K562 (cell line): ENCODE data around the gene CISD3. TPM values are rescaled to one million over a fixed set of nuclear protein-coding genes. Genes with fewer than 3 reads are reported as not detected.
A peak's percentile ranks its signal among the peaks of the same experiment; 100 is the strongest.

Experiments
- ATAC-seq: fragments of 200-7000 bp; cut with Tn5 transposase; 3 replicates; pipeline ENCODE4 v1.9.1; 2020; ENCODE audit warnings: moderate library complexity
- Bru-seq: library from RNA; stranded (reverse); fragments of 400-500 nt; gene quantifications from one replicate; lab custom pipeline; 2021; lab: Mats Ljungman, UMichigan
- BruChase-seq, 2 experiments: library from RNA; stranded (reverse); fragments of 400-500 nt; gene quantifications; one replicate each; lab custom pipeline; 2021; lab: Mats Ljungman, UMichigan
- BruUV-seq: library from RNA; stranded (reverse); fragments of 400-500 nt; replicated peaks from 2 replicates; lab custom pipeline; 2021; lab: Mats Ljungman, UMichigan
- CTCF ChIA-PET: fragments of 300-600 bp; formaldehyde crosslinking; extraction: SDS; loops from one replicate; lab custom pipeline; 2021; ENCODE audit warnings: low intra/inter-chr PET ratio; lab: Yijun Ruan, JAX
- POLR2A ChIA-PET: fragments of 300-600, 350-650 bp; sonication (Branson Sonifier 250); formaldehyde crosslinking; extraction: SDS; loops from one replicate; lab custom pipeline; 2021; ENCODE audit warnings: antibody characterized with exemption, inconsistent platforms; lab: Yijun Ruan, JAX
- DNase-seq, 4 experiments: peaks; one replicate each; pipeline versions ENCODE4 v3.0.0 to v3.0.0-alpha.2; 2011 to 2018; ENCODE audit warnings: low spot score in 3 of 4, mixed read lengths in 3 of 4; ENCODE audit errors: extremely low read depth in 1 of 4
- FAIRE-seq: peaks from 2 replicates; lab custom pipeline; 2011; peaks lifted over from hg19 to GRCh38; lab: Jason Lieb, UNC
- H2AFZ ChIP-seq: 2 replicates; pipeline ENCODE4 v1.6.0; 2011; ENCODE audit warnings: low read depth, low read length, control low read depth, inconsistent platforms
- H3K27ac ChIP-seq: fragments of 200-600 bp; 3 replicates; pipeline ENCODE4 v1.8.0; 2011; ENCODE audit warnings: low read depth, mild to moderate bottlenecking, control low read depth, inconsistent platforms, low read length, moderate library complexity, mixed read lengths; ENCODE audit errors: extremely low read depth
- H3K27me3 ChIP-seq, 2 experiments: fragments of 300-600 bp in 1 of 2; 2 replicates in 1 of 2; 3 replicates in 1 of 2; pipeline versions ENCODE4 v1.6.0 to v1.8.0; 2011; ENCODE audit warnings: inconsistent platforms in 2 of 2, low read length in 2 of 2, mild to moderate bottlenecking in 1 of 2, mixed read lengths in 1 of 2, moderate library complexity in 1 of 2; ENCODE audit not compliant: control insufficient read depth in 2 of 2, insufficient read depth in 2 of 2
- H3K36me3 ChIP-seq: fragments of 300-600 bp; 3 replicates; pipeline ENCODE4 v1.8.0; 2011; ENCODE audit warnings: mild to moderate bottlenecking, low read length, inconsistent platforms; ENCODE audit not compliant: control insufficient read depth, insufficient read depth
- H3K4me1 ChIP-seq, 2 experiments: fragments of 200-600 bp in 1 of 2; replicated peaks in 1 of 2; 2 replicates in 1 of 2; 3 replicates in 1 of 2; pipeline versions ENCODE4 v1.5.1 to v1.8.0; 2011; ENCODE audit warnings: inconsistent platforms in 2 of 2, low read length in 2 of 2, mild to moderate bottlenecking in 1 of 2, mixed read lengths in 1 of 2, moderate library complexity in 1 of 2; ENCODE audit not compliant: control insufficient read depth in 2 of 2, insufficient read depth in 2 of 2
- H3K4me2 ChIP-seq: 2 replicates; pipeline ENCODE4 v1.6.1; 2011; ENCODE audit warnings: low read length, control low read depth, inconsistent platforms, mixed read lengths; ENCODE audit not compliant: insufficient read depth
- H3K4me3 ChIP-seq: fragments of 200-600 bp; sonication (generic), shearing (Covaris generic); 2 replicates; pipeline ENCODE4 v1.5.1; 2016; ENCODE audit warnings: control low read depth, inconsistent platforms
- H3K79me2 ChIP-seq: fragments of 200-600 bp; 3 replicates; pipeline ENCODE4 v1.8.0; 2011; ENCODE audit warnings: low read length, inconsistent platforms; ENCODE audit not compliant: control insufficient read depth, insufficient read depth
- H3K9ac ChIP-seq, 2 experiments: 2 replicates each; pipeline versions ENCODE4 v1.6.0 to v1.6.1; 2011; ENCODE audit warnings: low read depth in 2 of 2, low read length in 2 of 2, control low read depth in 1 of 2, inconsistent platforms in 1 of 2, mild to moderate bottlenecking in 1 of 2, mixed read lengths in 1 of 2; ENCODE audit not compliant: insufficient read depth in 1 of 2
- H3K9me1 ChIP-seq: one replicate; pipeline ENCODE4 v1.6.0; 2011; ENCODE audit warnings: inconsistent platforms, mild to moderate bottlenecking, low read length, moderate library complexity; ENCODE audit not compliant: control insufficient read depth, insufficient read depth
- H3K9me3 ChIP-seq: replicated peaks from 2 replicates; pipeline ENCODE4 v1.5.1; 2011; ENCODE audit warnings: low read depth, low read length, inconsistent platforms; ENCODE audit not compliant: control insufficient read depth, insufficient read depth
- H4K20me1 ChIP-seq: replicated peaks from 2 replicates; pipeline ENCODE4 v1.6.1; 2011; ENCODE audit warnings: low read length, inconsistent platforms, mixed read lengths; ENCODE audit not compliant: control insufficient read depth, insufficient read depth
- FIP1L1 ChIP-seq: fragments of 200-400 bp; formaldehyde crosslinking; IDR thresholded peaks from 2 replicates; pipeline ENCODE4 v1.6.1; 2018; ENCODE audit warnings: mild to moderate bottlenecking, low read depth, low read length; ENCODE audit not compliant: poor library complexity, severe bottlenecking
- FOXP4 ChIP-seq: sonication (generic); formaldehyde crosslinking; IDR thresholded peaks from 2 replicates; pipeline ENCODE4 v1.8.0; 2022; ENCODE audit warnings: mild to moderate bottlenecking, missing genetic modification reagents, borderline replicate concordance
- GTF2F1 ChIP-seq: IDR thresholded peaks from 2 replicates; pipeline ENCODE4 v1.6.1; 2011; ENCODE audit warnings: low read depth, low read length, improper control_type of control experiment
- MNT ChIP-seq, 2 experiments: fragments of 450-650 bp; conservative IDR thresholded peaks; 2 replicates each; pipeline ENCODE4 v1.6.1; 2017; ENCODE audit warnings: mild to moderate bottlenecking in 2 of 2, moderate library complexity in 2 of 2
- TCF15 ChIP-seq: fragments of 250-450 bp; sonication (Bioruptor Pico); IDR thresholded peaks from 2 replicates; pipeline ENCODE4 v1.8.0; 2022; ENCODE audit warnings: moderate library complexity, mild to moderate bottlenecking, inconsistent platforms
- TFE3 ChIP-seq: fragments of 450-650 bp; formaldehyde crosslinking; IDR thresholded peaks from 2 replicates; pipeline ENCODE4 v1.4.0; 2020; ENCODE audit warnings: mild to moderate bottlenecking, mixed read lengths
- ZNF175 ChIP-seq: fragments of 200-800 bp; sonication (Bioruptor generic); IDR thresholded peaks from 2 replicates; pipeline ENCODE4 v1.6.1; 2016; ENCODE audit warnings: low read depth, mild to moderate bottlenecking, missing genetic modification characterization, missing compliant biosample characterization
- WGBS: fragments of 100-300 bp; shearing (Covaris generic); methylation state at CpG from one replicate; pipeline ENCODE4 v1.1.6; 2016; ENCODE audit warnings: low coverage, mixed read lengths; ENCODE audit not compliant: insufficient coverage; ENCODE audit errors: missing lambda C conversion rate; 5-methylcytosine and 5-hydroxymethylcytosine counted together
- in situ Hi-C: fragments of 300-500 bp; cut with MboI; formaldehyde crosslinking; loops from 4 replicates; pipeline ENCODE4 v1.15.0; 2018; ENCODE audit warnings: inconsistent platforms, mixed read lengths
- intact Hi-C: fragments of 100-400 bp; cut with micrococcal nuclease; formaldehyde crosslinking; loops from 2 replicates; pipeline ENCODE4 v1.14.2; 2022
- long read RNA-seq, 3 experiments: library from polyadenylated mRNA in 2 of 3; library from RNA in 1 of 3; unstranded in 2 of 3; stranded (forward) in 1 of 3; transcript quantifications; one replicate each; pipeline ENCODE4 v2.0.0, GENCODE V29; 2019 to 2022
- polyA minus RNA-seq, 3 experiments: library from RNA; depleted of rRNA, polyadenylated mRNA; stranded (reverse); fragments of >200 nt; gene quantifications; 2 replicates each; pipeline ENCODE4 v1.2.3, GENCODE V29; 2011
- polyA plus RNA-seq, 8 experiments: library from polyadenylated mRNA; depleted of rRNA in 4 of 8; stranded (reverse) in 5 of 8; unstranded in 3 of 8; fragments of >200 nt; fragmentation: Nextera tagmentation in 2 of 8; fragmentation: Illumina TruSeq in 1 of 8; extraction: Ambion mirVana in 2 of 8; extraction: Trizol in 1 of 8; gene quantifications; 2 replicates each; pipeline versions ENCODE4 v1.2.1 to v1.2.3, GENCODE V29; 2011 to 2014; ENCODE audit warnings: inconsistent platforms in 1 of 8, missing spikeins in 1 of 8
- total RNA-seq, 7 experiments: library from RNA; depleted of rRNA in 6 of 7; stranded (reverse); fragments of >200 nt in 6 of 7; fragmentation: Illumina TruSeq in 2 of 7; extraction: Trizol in 2 of 7; gene quantifications; 2 replicates each; pipeline versions ENCODE4 v1.2.1 to v1.2.3, GENCODE V29; 2011 to 2021; ENCODE audit warnings: low replicate concordance in 1 of 7

CISD3 gene
- total RNA-seq (2011; cell fraction: chromatin; rRNA removed; ENCODE audit: low replicate concordance), result 5.3 and 11.2 TPM in 2 replicates
- 8.9 and 9.2 TPM in 2 replicates for total RNA-seq (2011; cell fraction: nucleolus; rRNA removed)
- 10.9 and 12.7 TPM in 2 replicates for total RNA-seq (2011; cell fraction: nucleoplasm; rRNA removed)
- total RNA-seq (2014; rRNA removed) (21.7 and 29.6 TPM in 2 replicates), total RNA-seq (2014; rRNA removed; fragmentation: Illumina TruSeq; extraction: Trizol) (7.2 and 11.7 TPM in 2 replicates), total RNA-seq (2015; rRNA removed; fragmentation: Illumina TruSeq; extraction: Trizol) (15.6 and 15.7 TPM in 2 replicates), total RNA-seq (2021) (60.7 and 78.7 TPM in 2 replicates), polyA plus RNA-seq (2011; rRNA removed) (13.0 and 20.5 TPM in 2 replicates), polyA plus RNA-seq (2014; fragmentation: Illumina TruSeq; extraction: Trizol) (15.0 and 29.4 TPM in 2 replicates), polyA plus RNA-seq (2014; fragmentation: Nextera tagmentation; extraction: Ambion mirVana) (10 to 100 TPM in 1 of 2 experiments, 1 to 10 TPM in 1; 5.0 to 10.7 TPM), polyA plus RNA-seq (2014; rRNA removed) (38.9 and 57.5 TPM in 2 replicates), polyA minus RNA-seq (2011; rRNA and poly(A)+ RNA removed) (2.4 and 3.5 TPM in 2 replicates), Bru-seq, nascent RNA (percentile 78 among the genes with signal in this experiment), BruChase-seq, experiment 1, labeled RNA remaining after a 2-hour chase (percentile 60 among the genes with signal in this experiment), BruChase-seq, experiment 2, labeled RNA remaining after a 6-hour chase (percentile 54 among the genes with signal in this experiment)
- polyA plus RNA-seq (2011; cell fraction: cytosol; rRNA removed), result 7.8 and 30.3 TPM in 2 replicates
- polyA plus RNA-seq (2011; cell fraction: nucleus; rRNA removed), result 6.0 and 11.9 TPM in 2 replicates
- 25.2 and 31.6 TPM in 2 replicates for polyA plus RNA-seq (2012)
- polyA minus RNA-seq (2011; cell fraction: cytosol; rRNA and poly(A)+ RNA removed), result 4.8 and 12.4 TPM in 2 replicates
- 2.6 and 3.9 TPM in 2 replicates for polyA minus RNA-seq (2011; cell fraction: nucleus; rRNA and poly(A)+ RNA removed)
- long read RNA-seq, experiment 1, transcript CISD3-206 (3 exons, 2,326 nt), result minor isoform, 16 of 150 reads
- long read RNA-seq, experiment 1, transcript CISD3-204 (4 exons, 2,074 nt), result major isoform, 107 of 150 reads
- long read RNA-seq, experiment 1, partial matches to known transcripts, result 12 of 150 reads
- long read RNA-seq, experiment 1, other reads (novel, unspliced or antisense), result 14 of 150 reads
- long read RNA-seq, experiment 2, transcript CISD3-204 (4 exons, 2,074 nt), result major isoform, 61 of 90 reads
- long read RNA-seq, experiment 2, transcript CISD3-206 (3 exons, 2,326 nt), result minor isoform, 16 of 90 reads
- long read RNA-seq, experiment 2, partial matches to known transcripts, result 1 of 90 reads
- long read RNA-seq, experiment 2, other reads (novel, unspliced or antisense), result 9 of 90 reads
- long read RNA-seq, experiment 3, transcript CISD3-204 (4 exons, 2,074 nt), result major isoform, 64 of 74 reads
- long read RNA-seq, experiment 3, transcript CISD3-206 (3 exons, 2,326 nt), result minor isoform, 6 of 74 reads
- long read RNA-seq, experiment 3, partial matches to known transcripts, result 0 of 74 reads
- long read RNA-seq, experiment 3, other reads (novel, unspliced or antisense), result 3 of 74 reads

- Histone ChIP-seq H3K4me1 (peaks cover 46 to 76% of the 10 kb centered on the region in 2 experiments), H3K36me3 (peaks cover 37% of the 10 kb centered on the region; the same call in 2 of the 3 replicates), H2AFZ (peak within 1 kb of the TSS; percentile 89), H3K27me3 (no peaks in the 10 kb centered on the region), H3K79me2 (peaks cover 24% of the 10 kb centered on the region), H4K20me1 (no peaks in the 10 kb centered on the region), H3K27ac (peak within 1 kb of the TSS; percentile 72), H3K4me2 (peak within 1 kb of the TSS; percentile 88), H3K9ac (peak within 1 kb of the TSS; percentile 70 to 96), H3K9me3 (no peaks in the 10 kb centered on the region), H3K9me1 (peaks cover 3% of the 10 kb centered on the region), H3K4me3 (peak within 1 kb of the TSS; percentile 55)
- ChIA-PET POLR2A (interaction anchor here (0.5 to 2.4 kb wide), 4 partner anchors 12 to 175 kb away, joined by 3 to 13 read pairs (median 5); no protein-coding TSS in a partner anchor), CTCF (interaction anchor here (0.9 to 1.7 kb wide), 2 partner anchors 28 to 53 kb away, joined by 3 read pairs; no protein-coding TSS in a partner anchor)
- WGBS, result 4% methylated on average over 25 of the region's 92 CpGs
- DNase-seq (peak; percentile 93 to 95 (median 94)), FAIRE-seq (no peak), ATAC-seq (peak; percentile 90)
- in situ Hi-C loops, result loop anchor here (5.0 kb wide), 1 partner anchor 53 kb away; no protein-coding TSS in a partner anchor
- no TSS peak for BruUV-seq
- intact Hi-C loops, result loop anchor here (1.0 kb wide), 1 partner anchor 53 kb away; no protein-coding TSS in a partner anchor
- no peak for TF ChIP-seq TCF15 (CRISPR knock-in tag)
- TF ChIP-seq FIP1L1, result peak; percentile 67
- TF ChIP-seq FOXP4 (CRISPR knock-in tag), result no peak
- TF ChIP-seq MNT (conservative IDR thresholded peaks at IDR 0.05), result no peak
- no peak for TF ChIP-seq GTF2F1
- no peak for TF ChIP-seq TFE3 (CRISPR knock-in tag)
- no peak for TF ChIP-seq ZNF175 (CRISPR knock-in tag)
These were observed at the start of gene CISD3 for GRCh38 chr17:38729886-38730525. CISD3 (plus strand) TSS chr17:38730341; CDS start chr17:38730359, 18 bp downstream.
